ENCODE data around the gene DENND10.
"Not testable (repeated sequence)": the region's sequence is repeated elsewhere in the genome, so short reads cannot be mapped to it uniquely, and the experiment has no call there.

The DENND10 gene, protein sequence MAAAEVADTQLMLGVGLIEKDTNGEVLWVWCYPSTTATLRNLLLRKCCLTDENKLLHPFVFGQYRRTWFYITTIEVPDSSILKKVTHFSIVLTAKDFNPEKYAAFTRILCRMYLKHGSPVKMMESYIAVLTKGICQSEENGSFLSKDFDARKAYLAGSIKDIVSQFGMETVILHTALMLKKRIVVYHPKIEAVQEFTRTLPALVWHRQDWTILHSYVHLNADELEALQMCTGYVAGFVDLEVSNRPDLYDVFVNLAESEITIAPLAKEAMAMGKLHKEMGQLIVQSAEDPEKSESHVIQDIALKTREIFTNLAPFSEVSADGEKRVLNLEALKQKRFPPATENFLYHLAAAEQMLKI

DNA sequence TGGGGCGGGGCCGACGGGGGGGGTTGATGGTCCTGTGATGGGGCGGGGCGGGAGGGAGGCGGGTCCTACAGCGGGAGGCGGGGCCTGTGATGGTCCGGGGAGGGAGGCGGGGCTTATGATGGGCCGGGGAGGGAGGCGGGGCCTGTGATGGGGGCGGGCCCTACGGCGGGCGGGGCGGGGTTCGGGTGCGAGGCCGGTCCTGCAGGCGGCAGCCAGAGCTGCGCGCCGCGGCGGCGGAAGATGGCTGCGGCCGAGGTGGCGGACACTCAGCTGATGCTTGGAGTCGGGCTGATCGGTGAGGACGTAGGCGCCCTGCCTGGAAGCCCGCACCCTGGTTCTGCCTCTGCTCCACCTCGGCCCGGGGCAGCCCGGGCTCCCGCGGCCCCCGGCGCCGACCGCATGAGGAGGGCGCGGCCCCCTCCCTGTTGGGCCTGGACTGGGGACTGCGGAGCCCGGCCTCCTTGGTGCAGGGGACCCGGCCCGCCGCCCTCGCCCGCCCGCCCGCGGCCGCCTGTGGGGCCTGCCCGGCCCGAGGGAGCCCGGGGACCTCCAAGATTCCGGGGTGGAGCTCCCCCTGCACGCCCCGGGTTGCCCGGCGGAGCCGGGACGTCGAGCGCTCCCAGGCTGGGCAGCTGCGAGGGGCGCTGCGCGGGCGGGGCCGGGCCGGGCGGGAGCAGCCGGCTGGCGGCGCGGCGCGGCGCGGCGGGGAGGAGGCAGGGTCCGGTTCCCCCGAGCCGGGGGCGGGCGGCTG, at the start of gene DENND10:
TSS of gene DENND10 (plus strand) at position 211 of the 751 bp plus-strand sequence. CDS start at position 241, 30 bp downstream.
- DNase-seq: peak; percentile 75

DNA sequence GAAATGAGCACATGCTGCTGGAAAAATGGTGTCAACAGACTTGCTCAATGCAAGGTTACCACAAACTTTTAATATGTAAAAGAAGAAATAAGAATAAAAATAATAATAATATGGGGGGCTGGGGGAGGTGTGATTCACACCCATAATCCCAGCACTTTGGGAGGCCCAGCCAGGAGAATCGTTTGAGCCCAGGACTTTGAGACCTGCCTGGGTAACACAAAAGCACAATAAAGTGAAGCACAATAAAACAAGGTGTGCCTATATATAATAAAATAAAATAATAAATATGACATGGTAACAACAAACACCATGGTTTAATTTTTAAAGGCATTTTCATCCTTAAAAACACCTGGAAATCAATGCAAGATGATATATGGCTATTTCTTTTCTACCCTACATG, 48.4 kb upstream of the DENND10 start:
- no peak for DNase-seq

GRCh38 chr10:119058010-119058409, 45.9 kb upstream of the DENND10 start:
- no peak for DNase-seq

DNA sequence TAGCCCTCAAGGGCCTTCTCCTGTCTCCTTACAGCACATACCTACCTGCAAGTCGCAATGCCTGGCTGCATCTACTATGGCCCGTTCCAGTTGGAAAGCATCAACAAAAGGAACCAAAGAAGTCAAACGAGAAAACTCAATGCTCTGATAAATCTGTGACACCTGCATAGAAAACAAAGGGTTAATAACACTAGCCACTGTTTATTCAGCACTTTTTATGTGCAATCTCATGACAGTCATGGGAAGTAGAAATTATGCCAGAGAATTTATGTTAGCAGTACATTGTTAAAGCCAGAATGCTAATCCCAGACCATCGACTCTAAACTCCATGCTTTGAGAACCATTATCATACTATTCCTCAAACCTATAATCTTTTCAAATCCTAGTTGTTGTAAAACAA, 44.4 kb upstream of the DENND10 start:
- no peak for DNase-seq

GRCh38 chr10:119060107-119060506, 43.8 kb upstream of the DENND10 start:
- no peak for DNase-seq

DNA sequence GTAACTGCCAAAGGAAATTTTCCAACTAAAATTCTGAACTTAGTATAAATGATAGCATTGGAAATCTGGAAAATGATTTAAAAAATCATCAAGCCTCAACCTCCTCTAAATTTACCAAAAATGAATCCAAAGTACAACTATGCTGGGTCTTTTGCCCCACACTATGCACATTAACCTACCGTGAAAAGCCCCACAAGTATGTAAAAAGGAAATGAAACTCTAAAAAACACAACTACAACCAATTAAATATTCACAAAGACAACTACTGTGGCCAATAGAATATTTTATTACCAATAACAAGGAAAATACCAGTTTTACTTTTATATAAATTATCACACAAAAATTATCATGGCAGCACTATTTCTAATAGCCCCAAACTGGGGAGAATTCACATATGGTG, 42.6 kb upstream of the DENND10 start:
- DNase-seq: no peak

GRCh38 chr10:119061926-119062325, 42.0 kb upstream of the DENND10 start:
- no peak for DNase-seq

GRCh38 chr10:119070395-119071165, 33.3 kb upstream of the DENND10 start:
- DNase-seq: no peak

GRCh38 chr10:119073584-119073983, 30.3 kb upstream of the DENND10 start:
- DNase-seq: no peak

- no peak for DNase-seq
These were observed 25.3 kb upstream of the DENND10 start for GRCh38 chr10:119078422-119079179.

DNA sequence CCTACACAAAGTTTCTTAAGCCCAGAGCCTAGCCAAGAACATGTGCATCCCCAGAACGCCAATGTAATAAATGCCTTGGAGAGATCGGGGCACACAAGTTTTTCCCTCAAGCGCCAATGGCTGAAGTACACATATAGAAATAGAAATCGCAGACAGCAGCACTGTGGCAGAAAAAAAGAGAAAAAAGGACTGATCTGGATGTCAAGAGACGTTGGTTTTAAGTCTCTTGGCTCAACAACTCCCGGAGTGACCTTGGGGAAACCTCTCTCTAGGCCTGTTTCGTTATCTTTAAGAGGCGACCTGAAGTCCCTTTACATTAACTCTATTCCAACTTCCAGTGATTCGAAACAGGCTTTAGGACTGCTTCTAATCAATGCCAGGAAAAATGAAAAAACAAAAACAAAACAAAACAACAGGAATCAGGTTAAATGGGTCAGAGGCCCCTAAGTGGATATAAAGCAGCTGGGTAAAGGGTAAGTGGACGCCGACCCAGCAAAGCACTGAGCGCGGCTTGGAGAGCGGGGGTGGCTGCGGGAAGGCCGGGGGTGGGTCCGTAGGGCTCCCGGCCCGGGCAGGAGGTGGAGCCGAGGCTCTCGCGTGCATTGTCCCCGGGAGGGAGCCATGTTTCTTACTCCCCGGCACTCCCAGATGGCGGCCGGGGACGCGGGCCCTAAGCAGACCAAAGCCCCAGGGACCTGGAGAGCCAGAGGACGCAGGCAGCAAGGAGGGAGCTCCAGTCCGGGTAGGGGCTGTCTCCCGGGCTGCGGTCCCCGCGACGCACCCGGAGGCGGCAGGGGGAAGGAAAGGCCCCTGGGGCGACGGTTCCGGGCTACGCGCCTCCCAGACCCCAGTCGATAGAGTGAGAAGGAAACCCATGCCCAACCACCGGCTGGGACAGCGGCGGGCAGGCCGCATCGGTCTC, 24.1 kb upstream of the DENND10 start:
- peak; percentile 63 for DNase-seq

DNA sequence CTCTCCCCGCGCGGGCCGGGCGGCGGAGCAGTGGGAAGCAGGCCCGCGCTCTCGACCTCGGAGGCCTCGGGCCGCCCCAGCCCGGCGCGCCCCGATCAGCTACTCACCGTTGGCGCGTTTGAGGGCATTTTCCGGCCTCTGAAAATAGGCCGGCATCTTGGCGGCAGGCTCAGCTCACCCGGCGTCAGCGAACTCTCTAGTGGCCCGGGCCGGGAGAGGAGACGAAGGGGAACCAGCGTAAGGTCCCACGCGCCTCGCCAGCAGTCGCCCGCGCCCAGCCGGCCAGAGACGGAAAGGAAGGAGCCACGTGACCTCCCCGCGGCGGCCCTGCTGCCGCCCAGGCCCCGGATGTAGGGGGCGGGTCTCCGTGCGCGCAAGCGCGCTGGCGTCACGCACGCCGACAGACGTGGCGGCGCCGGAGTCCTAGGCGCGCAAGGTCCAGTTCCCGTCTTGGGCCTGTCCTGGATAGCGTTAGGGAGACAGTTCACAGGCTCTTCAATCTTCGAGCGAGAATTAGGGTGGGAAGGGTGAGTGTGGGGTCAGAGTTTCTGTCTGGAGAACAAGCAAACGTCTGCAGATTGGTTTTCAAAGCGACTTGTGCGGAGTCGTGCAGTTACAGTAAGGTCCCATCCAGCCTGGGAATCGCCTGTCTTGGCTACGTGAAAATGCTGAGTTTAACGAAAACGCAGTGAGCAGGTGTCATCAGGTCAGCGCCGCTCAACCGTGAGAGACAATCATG, 23.2 kb upstream of the DENND10 start, which contains the start of gene EIF3A:
TSS of gene EIF3A (minus strand) at position 297 of the 739 bp plus-strand sequence. CDS start at position 156, 141 bp downstream.
- DNase-seq: peak; percentile 91

DNA sequence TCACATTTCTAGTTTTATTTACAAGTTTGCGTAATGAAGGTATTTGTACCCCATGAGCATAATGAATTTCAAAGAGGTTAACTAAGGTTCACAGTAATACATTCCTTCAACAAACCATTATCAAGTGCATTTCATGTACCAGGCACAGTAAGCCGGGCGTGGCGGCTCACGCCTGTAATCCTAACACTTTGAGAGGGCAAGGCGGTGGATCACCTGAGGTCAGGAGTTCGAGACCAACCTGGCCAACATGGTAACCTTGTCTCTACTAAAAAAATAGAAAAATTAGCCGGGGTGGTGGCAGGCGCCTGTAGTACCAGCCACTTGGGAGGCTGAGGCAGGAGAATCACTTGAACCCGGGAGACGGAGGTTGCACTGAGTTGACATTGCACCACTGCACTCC, 19.0 kb upstream of the DENND10 start:
- DNase-seq: no peak

DNA sequence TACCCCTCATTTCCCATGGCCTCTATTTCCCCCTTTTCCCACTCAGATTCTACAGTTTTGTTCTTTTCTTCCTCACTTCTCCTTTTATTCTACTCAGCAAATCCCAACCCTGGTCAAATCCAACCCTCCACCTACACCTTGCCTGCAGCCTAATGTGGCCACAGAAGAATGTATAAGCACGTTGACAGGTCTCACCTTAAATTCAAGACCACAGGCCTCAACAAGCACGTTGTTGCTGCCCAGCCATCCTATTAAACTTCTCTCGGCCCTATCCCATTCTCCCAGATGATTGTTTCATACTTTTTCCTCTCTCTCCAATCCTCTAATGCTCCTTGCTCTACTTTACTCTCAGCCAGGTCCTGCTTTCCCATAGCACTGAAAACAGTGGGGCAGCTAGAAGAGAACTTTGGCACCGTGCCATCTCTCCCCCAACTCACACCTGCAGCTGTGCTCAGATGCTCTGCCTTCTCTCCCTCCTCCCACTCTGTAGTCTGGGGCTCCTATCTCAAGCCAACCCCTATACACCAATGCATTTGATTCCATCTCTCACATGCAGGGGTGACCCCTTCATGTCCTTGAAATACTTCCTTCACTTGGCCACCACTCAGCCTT, 16.5 kb upstream of the DENND10 start:
- DNase-seq: no peak

- no peak for DNase-seq
These were observed 13.7 kb upstream of the DENND10 start for GRCh38 chr10:119090026-119090795.

GRCh38 chr10:119090968-119091367, 12.9 kb upstream of the DENND10 start:
- no peak for DNase-seq

GRCh38 chr10:119095640-119096039, 8.3 kb upstream of the DENND10 start:
- DNase-seq: no peak

GRCh38 chr10:119096641-119097415, 7.1 kb upstream of the DENND10 start:
- not testable (repeated sequence) for DNase-seq

GRCh38 chr10:119098576-119098975, 5.3 kb upstream of the DENND10 start:
- DNase-seq: no peak

All from activated CD8-positive, alpha-beta memory T cell treated with anti-CD3 and anti-CD28 coated beads, Interleukin-2, amount 50 U/mL, for 4 hours (primary cell).